Loucy (cell line): ENCODE results near the gene SLC39A2.

ENCODE experiments used
- H2AFZ ChIP-seq: fragments of 200-600 bp; sonication (generic); 2 replicates; pipeline ENCODE4 v1.6.0; 2016; ENCODE audit warnings: antibody characterized with exemption, mild to moderate bottlenecking, low read length, moderate library complexity
- H3F3A ChIP-seq: fragments of 200-600 bp; 2 replicates; pipeline ENCODE4 v1.6.0; 2016; ENCODE audit warnings: antibody characterized with exemption, low read depth, mild to moderate bottlenecking
- H3K27me3 ChIP-seq: fragments of 200-600 bp; sonication (generic); 2 replicates; pipeline ENCODE4 v1.6.1; 2014; ENCODE audit warnings: low read length, mild to moderate bottlenecking; ENCODE audit not compliant: insufficient read depth, poor library complexity, severe bottlenecking
- H3K36me3 ChIP-seq: fragments of 200-600 bp; sonication (generic); 2 replicates; pipeline ENCODE4 v1.6.1; 2016; ENCODE audit warnings: low read length; ENCODE audit not compliant: insufficient read depth
- H3K4me1 ChIP-seq: fragments of 200-600 bp; sonication (generic); 2 replicates; pipeline ENCODE4 v1.5.1; 2014; ENCODE audit warnings: low read length, mild to moderate bottlenecking; ENCODE audit not compliant: insufficient read depth, poor library complexity, severe bottlenecking
- H3K4me2 ChIP-seq: fragments of 200-600 bp; sonication (generic); 2 replicates; pipeline ENCODE4 v1.6.0; 2014; ENCODE audit warnings: antibody characterized with exemption, low read length, low read depth, mild to moderate bottlenecking; ENCODE audit not compliant: poor library complexity, severe bottlenecking
- H3K4me3 ChIP-seq: fragments of 200-600 bp; sonication (generic); 2 replicates; pipeline ENCODE4 v1.5.1; 2014; ENCODE audit warnings: low read length, mild to moderate bottlenecking, mixed read lengths; ENCODE audit not compliant: poor library complexity, severe bottlenecking
- H3K79me2 ChIP-seq: fragments of 200-600 bp; sonication (generic); 2 replicates; pipeline ENCODE4 v1.6.1; 2014; ENCODE audit warnings: low read length; ENCODE audit not compliant: insufficient read depth
- H3K9ac ChIP-seq: fragments of 200-600 bp; sonication (generic); 2 replicates; pipeline ENCODE4 v1.6.0; 2014; ENCODE audit warnings: mild to moderate bottlenecking, low read depth, low read length, moderate library complexity; ENCODE audit not compliant: poor library complexity, severe bottlenecking
- H3K9me2 ChIP-seq: fragments of 200-600 bp; sonication (generic); replicated peaks from 2 replicates; pipeline ENCODE4 v1.6.1; 2016; ENCODE audit warnings: low read depth, low read length, mixed read lengths
- H3K9me3 ChIP-seq: fragments of 200-600 bp; sonication (generic); 2 replicates; pipeline ENCODE4 v1.6.1; 2014; ENCODE audit warnings: mild to moderate bottlenecking, antibody characterized with exemption, low read length, low read depth; ENCODE audit not compliant: insufficient read depth
- H4K20me1 ChIP-seq: fragments of 200-600 bp; sonication (generic); 2 replicates; pipeline ENCODE4 v1.6.0; 2014; ENCODE audit warnings: antibody characterized with exemption, low read length, mild to moderate bottlenecking; ENCODE audit not compliant: insufficient read depth, poor library complexity, severe bottlenecking
- CTCF ChIP-seq: fragments of 200-600 bp; sonication (generic); conservative IDR thresholded peaks from 2 replicates; pipeline ENCODE4 v1.5.1; 2014; ENCODE audit warnings: mild to moderate bottlenecking, antibody characterized with exemption, low read length
- EZH2phosphoT487 ChIP-seq: fragments of 200-600 bp; IDR thresholded peaks from 2 replicates; pipeline ENCODE4 v1.6.1; 2018; ENCODE audit warnings: antibody characterized with exemption, mild to moderate bottlenecking, moderate library complexity, borderline replicate concordance

Gene SLC39A2

GRCh38 chr14:21048638-21049037 is 49.5 kb downstream of the SLC39A2 start:
- Histone ChIP-seq H3K27me3 (no peaks in the 10 kb centered on the region), H3K36me3 (no peaks in the 10 kb centered on the region), H4K20me1 (no peaks in the 10 kb centered on the region), H3K4me2 (no peak overlapping the region), H3K9me3 (no peaks in the 10 kb centered on the region), H2AFZ (no peak overlapping the region), H3K4me3 (no peak overlapping the region), H3K79me2 (no peaks in the 10 kb centered on the region), H3K4me1 (peaks cover 21% of the 10 kb centered on the region), H3F3A (no peaks in the 10 kb centered on the region), H3K9me2 (no peaks in the 10 kb centered on the region), H3K9ac (no peak overlapping the region)
- TF ChIP-seq EZH2phosphoT487 = no peak
- TF ChIP-seq CTCF = no peak

- no peaks in the 10 kb centered on the region for H3K9me2 ChIP-seq
- H3K9me3 ChIP-seq = no peaks in the 10 kb centered on the region
- H3K9ac ChIP-seq = no peak overlapping the region
- no peak overlapping the region for H3K4me2 ChIP-seq
- TF ChIP-seq EZH2phosphoT487 (no peak), CTCF (no peak)
- no peak overlapping the region for H2AFZ ChIP-seq
- H3K4me1 ChIP-seq = peaks cover 21% of the 10 kb centered on the region
- H3K4me3 ChIP-seq = no peak overlapping the region
- H3K79me2 ChIP-seq = no peaks in the 10 kb centered on the region
- H3F3A ChIP-seq = no peaks in the 10 kb centered on the region
- no peaks in the 10 kb centered on the region for H3K27me3 ChIP-seq
- no peaks in the 10 kb centered on the region for H4K20me1 ChIP-seq
- H3K36me3 ChIP-seq = no peaks in the 10 kb centered on the region
These were observed 50.2 kb downstream of the SLC39A2 start for GRCh38 chr14:21049271-21049673.

- no peak for TF ChIP-seq EZH2phosphoT487
- no peak for TF ChIP-seq CTCF
- no peaks in the 10 kb centered on the region for H3F3A ChIP-seq
These were observed 51.5 kb downstream of the SLC39A2 start for GRCh38 chr14:21050597-21050996.

More at GRCh38 chr14:21050597-21050996, 51.5 kb downstream of the SLC39A2 start:
- Histone ChIP-seq H3K9me2 (no peaks in the 10 kb centered on the region), H3K36me3 (no peaks in the 10 kb centered on the region), H3K4me1 (peaks cover 13% of the 10 kb centered on the region), H3K4me2 (no peak overlapping the region), H3K27me3 (no peaks in the 10 kb centered on the region), H3K9ac (no peak overlapping the region), H4K20me1 (no peaks in the 10 kb centered on the region), H2AFZ (no peak overlapping the region), H3K4me3 (no peak overlapping the region), H3K79me2 (no peaks in the 10 kb centered on the region), H3K9me3 (no peaks in the 10 kb centered on the region)
